Activated CD8-positive, alpha-beta memory T cell treated with anti-CD3 and anti-CD28 coated beads, Interleukin-2, amount 50 U/mL, for 48 hours (primary cell): Measurements from ENCODE around the gene ITPR1.

ENCODE experiments used
- DNase-seq: peaks from one replicate; pipeline ENCODE4 v3.0.0-alpha.2; 2020

The ITPR1 gene

GRCh38 chr3:4797201-4797705, 304.1 kb downstream of the ITPR1 start:
- no peak for DNase-seq

DNA sequence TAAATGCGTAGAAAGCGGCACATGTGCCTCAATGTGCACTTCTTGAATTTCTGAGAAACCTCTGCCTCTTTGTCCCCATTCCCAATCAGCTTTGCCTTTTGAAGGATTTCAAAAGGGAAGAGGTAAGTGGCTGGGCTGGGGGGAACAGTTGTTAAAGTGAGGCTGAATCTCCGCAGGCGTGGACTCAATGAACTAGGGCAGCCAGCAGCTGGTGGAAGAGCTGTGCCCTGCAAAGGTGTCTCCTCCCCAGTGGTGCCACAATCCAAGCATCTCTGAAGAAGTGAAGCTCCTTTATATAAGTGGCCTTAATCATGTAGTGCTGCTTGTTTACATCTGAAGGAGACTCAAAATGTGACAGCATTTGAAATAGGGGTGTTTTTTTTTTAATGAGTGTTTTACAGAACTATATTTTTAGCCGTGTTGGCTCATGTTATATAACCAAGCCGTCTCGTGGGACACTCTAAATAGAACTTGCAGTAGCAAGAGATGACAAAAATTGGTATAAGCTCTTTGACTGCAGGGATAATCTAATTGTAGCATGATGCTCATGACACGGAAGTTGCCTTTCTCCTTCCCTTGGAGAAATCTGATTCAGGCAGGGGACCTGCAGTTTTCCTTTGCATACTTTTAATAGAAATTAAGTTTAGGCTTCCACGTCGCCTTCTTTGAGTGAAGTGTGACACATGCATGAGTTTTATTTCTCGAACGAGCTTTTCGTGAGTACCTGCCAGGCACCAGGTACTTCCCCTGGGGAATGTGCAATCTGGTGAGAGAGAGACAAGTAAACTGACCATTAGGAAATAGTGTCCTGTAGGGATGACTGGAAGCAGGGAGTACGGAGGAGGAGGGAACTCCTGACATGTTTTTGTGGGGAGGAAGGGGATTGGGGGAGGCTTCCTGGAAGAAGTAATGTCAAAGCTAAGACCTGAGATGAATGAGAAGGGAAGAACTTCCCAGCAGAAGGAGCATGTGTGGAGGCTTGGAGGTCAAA, 306.4 kb downstream of the ITPR1 start:
- no peak for DNase-seq

DNA sequence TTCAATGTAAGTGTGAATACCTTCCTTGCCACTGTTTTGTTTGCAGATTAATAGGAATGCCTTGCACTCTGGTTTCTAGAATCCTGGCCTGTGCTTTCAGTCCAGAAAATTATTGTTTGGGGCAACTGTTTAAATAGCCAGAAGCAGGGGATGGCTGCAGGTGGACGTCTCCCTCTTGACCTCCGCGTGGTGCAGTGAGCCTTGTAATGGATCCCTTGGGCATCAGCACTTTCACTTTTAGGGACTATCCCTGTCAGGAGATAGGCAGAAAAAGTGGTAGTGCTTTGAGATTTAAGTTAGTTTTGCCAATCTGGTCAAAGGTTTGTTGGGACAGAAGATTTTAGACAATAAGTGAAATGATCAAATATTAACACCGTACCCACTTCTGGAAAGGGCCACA, 307.4 kb downstream of the ITPR1 start:
- no peak for DNase-seq

DNA sequence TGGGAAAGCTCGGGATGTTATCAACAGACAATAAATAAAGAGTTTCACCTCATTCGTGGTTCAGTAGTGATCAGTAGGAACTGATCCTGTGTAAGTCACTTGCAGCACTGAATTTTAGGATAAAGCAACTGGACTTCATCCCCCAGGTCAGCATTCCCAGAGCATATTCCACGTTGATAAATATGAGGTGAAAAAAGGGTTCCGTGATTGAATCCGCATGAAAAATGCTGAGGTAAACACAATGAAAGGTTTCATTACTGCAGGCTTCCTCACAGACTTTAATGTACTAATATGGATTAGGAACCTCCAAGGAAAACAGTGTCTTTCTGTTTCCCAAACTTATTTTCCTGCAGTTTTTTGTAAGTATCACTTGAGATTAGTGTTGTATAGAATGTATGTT, 308.7 kb downstream of the ITPR1 start:
- DNase-seq, result no peak

DNA sequence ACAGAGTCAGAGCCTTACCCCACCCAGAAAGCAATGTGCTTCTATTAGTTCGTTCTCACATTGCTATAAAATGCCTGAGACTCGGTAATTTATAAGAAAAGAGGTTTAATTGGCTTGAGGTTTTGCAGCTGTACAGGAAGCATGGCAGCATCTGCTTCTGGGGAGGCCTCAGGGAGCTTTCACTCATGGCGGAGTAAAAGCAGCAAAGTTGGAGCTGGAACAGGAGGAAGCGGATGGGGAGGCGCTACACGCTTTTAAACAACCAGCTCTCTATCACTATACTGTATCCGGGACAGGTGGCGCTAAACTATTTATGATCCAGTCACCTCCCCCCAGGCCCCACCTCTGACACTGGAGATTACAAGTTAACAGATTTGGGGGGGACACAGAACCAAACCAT, 309.8 kb downstream of the ITPR1 start:
- no peak for DNase-seq

GRCh38 chr3:4804161-4805058, 311.3 kb downstream of the ITPR1 start:
- DNase-seq, result no peak

GRCh38 chr3:4805662-4806061, 312.5 kb downstream of the ITPR1 start:
- no peak for DNase-seq

GRCh38 chr3:4806535-4807108, 313.5 kb downstream of the ITPR1 start:
- DNase-seq, result no peak

- no peak for DNase-seq
Measured at GRCh38 chr3:4807381-4808280, 314.5 kb downstream of the ITPR1 start.

- DNase-seq, result no peak
Measured at GRCh38 chr3:4808637-4809036, 315.5 kb downstream of the ITPR1 start.

DNA sequence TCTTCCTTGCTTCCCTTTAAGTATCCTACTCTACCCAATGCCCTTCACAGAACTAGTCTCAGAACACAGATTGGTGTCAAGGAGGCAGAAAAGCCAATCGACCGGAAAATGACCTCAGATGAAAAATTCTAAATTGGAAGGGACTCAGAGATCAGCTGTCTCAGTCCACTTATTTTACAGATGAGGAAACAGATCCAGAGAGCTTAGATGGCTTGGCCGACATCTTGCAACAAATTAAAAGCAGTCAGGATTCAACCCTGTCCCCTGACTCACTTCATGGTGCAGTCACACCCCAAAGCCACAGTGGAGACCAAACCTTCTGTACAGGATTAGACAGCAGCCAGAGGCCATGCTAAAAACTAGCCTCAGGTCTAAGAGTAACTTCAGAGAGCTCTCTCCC, 316.8 kb downstream of the ITPR1 start:
- DNase-seq, result no peak

DNA sequence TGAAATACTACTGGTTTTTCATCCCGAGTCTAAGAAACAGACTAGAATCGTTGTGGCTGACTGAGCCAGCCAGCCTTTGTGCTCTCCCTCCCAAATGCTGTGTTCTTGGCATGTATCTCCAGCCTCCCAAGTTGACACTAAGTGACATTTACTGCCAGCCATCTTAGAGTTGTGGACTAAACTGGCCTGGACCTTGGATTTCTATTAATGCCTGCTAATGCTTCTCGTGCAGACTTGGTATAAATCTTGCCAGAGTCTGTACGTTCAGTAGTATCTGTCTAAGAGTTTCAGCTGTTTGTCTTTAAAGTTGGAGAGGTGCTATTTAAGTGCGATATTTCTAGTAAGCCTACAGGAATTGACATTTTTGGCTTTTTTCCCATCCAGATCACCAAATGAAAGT, 319.4 kb downstream of the ITPR1 start:
- DNase-seq, result no peak

GRCh38 chr3:4813909-4814304, 320.8 kb downstream of the ITPR1 start:
- no peak for DNase-seq

DNA sequence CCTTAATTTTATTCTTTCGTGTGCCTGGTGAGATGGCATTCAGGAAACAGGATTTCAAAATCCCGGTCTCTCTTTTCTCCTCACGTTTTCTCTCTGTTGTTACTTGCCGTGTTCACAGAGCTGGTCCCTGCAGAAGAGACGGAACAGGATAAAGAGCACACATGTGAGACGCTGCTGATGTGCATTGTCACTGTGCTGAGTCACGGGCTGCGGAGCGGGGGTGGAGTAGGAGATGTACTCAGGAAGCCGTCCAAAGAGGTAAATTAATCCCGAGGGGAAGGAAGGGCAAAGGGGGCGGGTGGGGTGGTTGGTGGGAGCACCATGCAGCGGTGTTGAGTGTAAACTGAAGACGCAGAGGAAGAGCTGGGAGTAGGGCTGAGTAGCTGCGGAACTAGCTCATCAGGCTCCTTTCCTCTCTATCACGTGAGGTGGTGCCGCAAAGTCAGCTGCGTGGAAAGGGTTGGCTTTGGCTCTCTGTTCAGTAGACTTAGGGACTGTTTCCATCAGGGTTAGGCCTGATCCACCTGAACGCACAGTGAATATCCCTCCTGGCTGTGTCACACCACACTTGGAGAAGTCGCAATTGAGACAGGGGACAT, 321.3 kb downstream of the ITPR1 start:
- no peak for DNase-seq

GRCh38 chr3:4814904-4815574, 321.9 kb downstream of the ITPR1 start:
- DNase-seq, result no peak

DNA sequence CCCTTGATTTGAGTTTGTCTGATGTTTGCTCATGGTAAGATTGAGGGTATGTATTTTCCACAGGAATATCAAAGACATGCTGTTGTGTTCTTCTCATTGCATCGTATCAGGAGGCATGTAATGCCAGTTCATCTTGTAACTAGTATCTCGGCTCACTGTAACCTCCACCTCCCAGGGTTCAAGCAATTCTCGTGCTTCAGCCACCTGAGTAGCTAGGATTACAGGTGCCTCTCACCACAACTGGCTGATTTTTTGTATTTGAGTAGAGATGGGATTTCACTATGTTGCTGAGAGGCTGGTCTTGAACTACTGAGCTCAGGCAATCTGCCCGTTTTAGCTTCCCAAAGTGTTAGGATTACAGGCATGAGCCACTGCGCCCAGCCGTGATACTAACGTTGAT, 323.2 kb downstream of the ITPR1 start:
- DNase-seq, result no peak

- no peak for DNase-seq
Measured at GRCh38 chr3:4816718-4817117, 323.6 kb downstream of the ITPR1 start.

DNA sequence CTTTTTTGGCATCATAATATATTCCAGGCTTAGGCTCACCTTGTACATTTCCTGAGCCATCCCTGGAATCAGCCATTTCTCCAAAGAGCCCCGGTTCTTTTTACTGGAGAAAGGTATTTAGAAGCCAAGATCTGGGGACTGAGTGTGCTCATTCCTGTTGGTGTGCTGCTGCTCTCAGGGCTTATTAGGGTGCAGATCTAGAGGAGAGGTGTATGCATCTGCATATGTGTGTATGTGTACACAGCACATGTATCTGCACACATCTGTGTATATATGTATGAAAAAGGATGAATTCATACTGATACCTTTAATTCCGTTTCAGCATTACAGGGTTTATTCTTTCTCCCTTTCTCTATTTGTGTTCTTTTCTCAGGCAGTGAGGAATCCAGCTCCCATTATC, 324.0 kb downstream of the ITPR1 start:
- DNase-seq, result no peak

DNA sequence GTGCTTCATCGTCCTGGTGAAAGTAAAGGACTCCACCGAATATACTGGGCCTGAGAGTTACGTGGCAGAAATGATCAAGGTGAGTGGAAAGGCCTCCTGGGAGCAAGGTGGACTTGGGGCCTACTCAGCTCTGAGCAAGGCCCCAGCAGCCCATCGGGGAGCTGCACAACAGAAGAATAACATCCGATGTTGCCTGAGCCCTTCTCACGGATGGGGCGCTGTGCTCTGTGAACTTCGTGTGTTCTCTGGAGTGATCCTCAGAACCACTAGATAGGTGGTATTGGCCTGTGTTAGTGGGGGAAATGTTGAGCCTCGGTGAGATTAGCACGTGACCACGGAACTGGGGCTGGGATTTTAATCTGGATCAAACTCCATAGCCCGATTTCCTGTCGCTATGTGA, 325.0 kb downstream of the ITPR1 start:
- DNase-seq, result no peak

GRCh38 chr3:4818986-4819693, 326.0 kb downstream of the ITPR1 start:
- DNase-seq, result no peak
